ENCODE measurements around the gene ADCY2. TPM values are rescaled to one million over a fixed set of nuclear protein-coding genes. Genes with fewer than 3 reads are reported as not detected.

ADCY2 gene
- total and polyA plus RNA-seq, 2 of the 13 experiments (the other 11 are each of a cell fraction or from before 2014, with no cell fraction given): not detected

- no peaks in the 10 kb centered on the region for H3K36me3 ChIP-seq (replicated peaks in 1 of 2; ENCODE audit: control insufficient read depth in 1 of 2, insufficient read depth in 2 of 2, low read length in 2 of 2)
- TF ChIP-seq ZNF713 (CRISPR knock-in tag; IDR thresholded peaks at IDR 0.05) (no peak), TEF (CRISPR knock-in tag; IDR thresholded peaks at IDR 0.05) (no peak), ZNF296 (CRISPR knock-in tag; conservative IDR thresholded peaks at IDR 0.05) (no peak), ZNF430 (CRISPR knock-in tag; IDR thresholded peaks at IDR 0.05) (no peak), IRF2 (CRISPR knock-in tag; IDR thresholded peaks at IDR 0.05) (no peak), HBP1 (CRISPR knock-in tag; IDR thresholded peaks at IDR 0.05; ENCODE audit: low read depth) (no peak), ZNF577 (CRISPR knock-in tag; IDR thresholded peaks at IDR 0.05; ENCODE audit: borderline replicate concordance, low read depth) (no peak)
- no peak overlapping the region for H3K9ac ChIP-seq (ENCODE audit: insufficient read depth, low read depth, low read length)
- no peak overlapping the region for H2AFZ ChIP-seq (ENCODE audit: low read length)
- no peak overlapping the region for H3K4me3 ChIP-seq (replicated peaks in 1 of 3; ENCODE audit: insufficient read depth in 1 of 3, low read depth in 2 of 3, low read length in 3 of 3)
- no peaks in the 10 kb centered on the region; a peak in 2 of 5 replicates for H3K27me3 ChIP-seq (ENCODE audit: control insufficient read depth in 1 of 2, insufficient read depth in 2 of 2, low read length in 2 of 2)
- H4K20me1 ChIP-seq (ENCODE audit: insufficient read depth, low read length): no peaks in the 10 kb centered on the region
- no peaks in the 10 kb centered on the region for H3K9me3 ChIP-seq (ENCODE audit: low read length)
- in situ Hi-C loops (cut with HindIII; ENCODE audit: extremely low pct_ligation_motif_present, low pct_unique_long_range_greater_than_20kb): no loop called here
- H3K79me2 ChIP-seq (ENCODE audit: insufficient read depth, low read length): no peaks in the 10 kb centered on the region
- DNase-seq (ENCODE audit: low spot score) (no peak), FAIRE-seq (no peak), ATAC-seq (no peak)
- no peak overlapping the region for H3K27ac ChIP-seq (ENCODE audit: extremely low read length, insufficient read depth, low read length)
- WGBS (ENCODE audit: low lambda C conversion rate): 0% methylated on average over 3 of the region's 3 CpGs
- CTCF ChIA-PET (ENCODE audit: low intra/inter-chr PET ratio, low total read pairs): no interaction called here
- H3K4me1 ChIP-seq (ENCODE audit: insufficient read depth, low read length): no peaks in the 10 kb centered on the region
- BruUV-seq (replicated peaks): no TSS peak
- POLR2A ChIA-PET: no interaction called here
- intact Hi-C loops (cut with micrococcal nuclease; ENCODE audit: unreplicated experiment): no loop called here
- H3K4me2 ChIP-seq (ENCODE audit: low read depth, low read length): no peak overlapping the region
Measured at GRCh38 chr5:7515284-7515914, 119.5 kb downstream of the ADCY2 start.
